Muscle of leg (tissue), 11 donors: Measurements from ENCODE around the gene POFUT1. TPM values are rescaled to one million over a fixed set of nuclear protein-coding genes. Genes with fewer than 3 reads are reported as not detected.

Experiments used
- DNase-seq: peaks from one replicate; pipeline ENCODE4 v3.0.0; 2013
- H3K27ac ChIP-seq: one replicate; pipeline ENCODE4 v1.5.1; 2013; ENCODE audit warnings: mild to moderate bottlenecking, low read length, control low read depth
- H3K27me3 ChIP-seq: one replicate; pipeline ENCODE4 v1.6.1; 2013; ENCODE audit warnings: low read length; ENCODE audit not compliant: control insufficient read depth, insufficient read depth
- H3K36me3 ChIP-seq: one replicate; pipeline ENCODE4 v1.6.1; 2013; ENCODE audit warnings: low read length; ENCODE audit not compliant: control insufficient read depth, insufficient read depth
- H3K4me1 ChIP-seq: one replicate; pipeline ENCODE4 v1.6.1; 2013; ENCODE audit warnings: low read length; ENCODE audit not compliant: control insufficient read depth, insufficient read depth
- H3K4me3 ChIP-seq: one replicate; pipeline ENCODE4 v1.5.1; 2013; ENCODE audit warnings: low read length, control low read depth
- H3K9me3 ChIP-seq: replicated peaks from 2 replicates; pipeline ENCODE4 v1.6.1; 2013; ENCODE audit warnings: low read depth, low read length; ENCODE audit not compliant: control insufficient read depth
- WGBS: methylation state at CpG from one replicate; pipeline ENCODE4 v1.1.5; 2013; ENCODE audit warnings: missing lambda C conversion rate; ENCODE audit not compliant: insufficient coverage; 5-methylcytosine and 5-hydroxymethylcytosine counted together
- polyA plus RNA-seq, 8 donors: library from polyadenylated mRNA; unstranded; fragments of 120-200 nt; gene quantifications; one replicate each; pipeline versions ENCODE4 v1.2.1 to v1.2.3, GENCODE V29; 2013; ENCODE audit warnings: inconsistent platforms in 1 of 8, low replicate concordance in 1 of 8; ENCODE audit not compliant: insufficient read length in 8 of 8, insufficient read depth in 1 of 8
- total RNA-seq: library from RNA; stranded (reverse); fragments of 120-200 nt; gene quantifications from one replicate; pipeline ENCODE4 v1.2.4, GENCODE V29; 2013

Gene POFUT1
- total and polyA plus RNA-seq, 9 donors = 23.2 to 39.1 (median 30.8) TPM

- Histone ChIP-seq H3K27ac (no peak overlapping the region), H3K4me1 (no peaks in the 10 kb centered on the region), H3K36me3 (peaks cover 66% of the 10 kb centered on the region), H3K9me3 (no peaks in the 10 kb centered on the region), H3K27me3 (no peaks in the 10 kb centered on the region), H3K4me3 (no peak overlapping the region)
- no peak for DNase-seq
- WGBS = no CpG with 5 or more reads among the region's 1 CpG
These were observed 18.7 kb downstream of the POFUT1 start for GRCh38 chr20:32226391-32226790.

- Histone ChIP-seq H3K4me1 (no peaks in the 10 kb centered on the region), H3K4me3 (no peak overlapping the region), H3K36me3 (peaks cover 64% of the 10 kb centered on the region), H3K27me3 (no peaks in the 10 kb centered on the region), H3K27ac (no peak overlapping the region), H3K9me3 (no peaks in the 10 kb centered on the region)
- DNase-seq = no peak
- WGBS = 93% methylated on average over 5 of the region's 7 CpGs
These were observed 19.6 kb downstream of the POFUT1 start for GRCh38 chr20:32227306-32227705.

GRCh38 chr20:32227744-32228688 lies 20.3 kb downstream of the POFUT1 start:
- Histone ChIP-seq H3K27me3 (no peaks in the 10 kb centered on the region), H3K9me3 (no peaks in the 10 kb centered on the region), H3K36me3 (peaks cover 64% of the 10 kb centered on the region), H3K27ac (no peak overlapping the region), H3K4me3 (no peak overlapping the region), H3K4me1 (no peaks in the 10 kb centered on the region)
- WGBS = 87% methylated on average over 17 of the region's 22 CpGs
- DNase-seq = no peak

- no peak for DNase-seq
- no peak overlapping the region for H3K27ac ChIP-seq
- H3K27me3 ChIP-seq = no peaks in the 10 kb centered on the region
- H3K36me3 ChIP-seq = peaks cover 63% of the 10 kb centered on the region
- WGBS = 81% methylated on average over 2 of the region's 5 CpGs
- H3K9me3 ChIP-seq = no peaks in the 10 kb centered on the region
- H3K4me3 ChIP-seq = no peak overlapping the region
- H3K4me1 ChIP-seq = no peaks in the 10 kb centered on the region
These were observed 21.6 kb downstream of the POFUT1 start for GRCh38 chr20:32229251-32229747.

- Histone ChIP-seq H3K4me1 (no peaks in the 10 kb centered on the region), H3K36me3 (peaks cover 69% of the 10 kb centered on the region)
- 98% methylated on average over 13 of the region's 13 CpGs for WGBS
These were observed 23.0 kb downstream of the POFUT1 start for GRCh38 chr20:32230707-32231106.

GRCh38 chr20:32231245-32231644 lies 23.6 kb downstream of the POFUT1 start:
- Histone ChIP-seq H3K36me3 (peaks cover 72% of the 10 kb centered on the region), H3K4me1 (no peaks in the 10 kb centered on the region), H3K9me3 (no peaks in the 10 kb centered on the region), H3K27me3 (no peaks in the 10 kb centered on the region), H3K27ac (no peak overlapping the region), H3K4me3 (no peak overlapping the region)
- whole genome bisulfite sequencing = no CpG with 5 or more reads among the region's 4 CpGs
- no peak for DNase-seq

More at GRCh38 chr20:32230707-32231106, 23.0 kb downstream of the POFUT1 start:
- Histone ChIP-seq H3K27ac (no peak overlapping the region), H3K27me3 (no peaks in the 10 kb centered on the region), H3K9me3 (no peaks in the 10 kb centered on the region), H3K4me3 (no peak overlapping the region)
- DNase-seq = no peak

- Histone ChIP-seq H3K4me3 (no peak overlapping the region), H3K4me1 (no peaks in the 10 kb centered on the region), H3K36me3 (peaks cover 77% of the 10 kb centered on the region), H3K9me3 (no peaks in the 10 kb centered on the region), H3K27ac (no peak overlapping the region), H3K27me3 (no peaks in the 10 kb centered on the region)
- 79% methylated on average over 2 of the region's 4 CpGs for WGBS
- DNase-seq = peak; percentile 41
These were observed 24.2 kb downstream of the POFUT1 start for GRCh38 chr20:32231847-32232246.

- H3K36me3 ChIP-seq = peaks cover 77% of the 10 kb centered on the region
- no peak for DNase-seq
- no peak overlapping the region for H3K27ac ChIP-seq
- H3K4me3 ChIP-seq = no peak overlapping the region
- no peaks in the 10 kb centered on the region for H3K4me1 ChIP-seq
- no peaks in the 10 kb centered on the region for H3K9me3 ChIP-seq
- H3K27me3 ChIP-seq = no peaks in the 10 kb centered on the region
These were observed 24.7 kb downstream of the POFUT1 start for GRCh38 chr20:32232326-32232886.

- peaks cover 69% of the 10 kb centered on the region for H3K36me3 ChIP-seq
- WGBS = 93% methylated on average over 9 of the region's 9 CpGs
These were observed 25.6 kb downstream of the POFUT1 start for GRCh38 chr20:32233286-32233685.

GRCh38 chr20:32234135-32234808 lies 26.6 kb downstream of the POFUT1 start:
- no peak overlapping the region for H3K4me3 ChIP-seq
- H3K27me3 ChIP-seq = no peaks in the 10 kb centered on the region
- no peak overlapping the region for H3K27ac ChIP-seq
- H3K4me1 ChIP-seq = no peaks in the 10 kb centered on the region
- no peaks in the 10 kb centered on the region for H3K9me3 ChIP-seq
- H3K36me3 ChIP-seq = peaks cover 64% of the 10 kb centered on the region
- 89% methylated on average over 10 of the region's 13 CpGs for whole genome bisulfite sequencing
- no peak for DNase-seq

More at GRCh38 chr20:32233286-32233685, 25.6 kb downstream of the POFUT1 start:
- H3K27ac ChIP-seq = no peak overlapping the region
- DNase-seq = no peak
- H3K4me1 ChIP-seq = no peaks in the 10 kb centered on the region
- no peaks in the 10 kb centered on the region for H3K27me3 ChIP-seq
- no peaks in the 10 kb centered on the region for H3K9me3 ChIP-seq
- no peak overlapping the region for H3K4me3 ChIP-seq
